GM21515 (cell line): ENCODE measurements around the gene NUSAP1.
A peak's percentile ranks its signal among the peaks of the same experiment; 100 is the strongest.
"Not testable (repeated sequence)": the region's sequence is repeated elsewhere in the genome, so short reads cannot be mapped to it uniquely, and the experiment has no call there.

Experiments
- ATAC-seq: cut with Tn5 transposase; IDR thresholded peaks from one replicate; pipeline ENCODE4 v1.9.1; 2021; ENCODE audit not compliant: unreplicated experiment

NUSAP1 gene

GRCh38 chr15:41408234-41408641, 75.6 kb downstream of the NUSAP1 start:
- ATAC-seq = no peak

- no peak for ATAC-seq
Observed at GRCh38 chr15:41411031-41411430, 78.3 kb downstream of the NUSAP1 start.

- ATAC-seq = no peak
Observed at GRCh38 chr15:41411441-41411840, 78.8 kb downstream of the NUSAP1 start.

GRCh38 chr15:41416128-41416741, 83.6 kb downstream of the NUSAP1 start:
- peak; percentile 14 for ATAC-seq

GRCh38 chr15:41416742-41417417, 84.2 kb downstream of the NUSAP1 start, which contains the start of gene RTF1:
TSS of gene RTF1 (plus strand) at chr15:41417095. CDS start at chr15:41417116, 21 bp downstream.
- peak; percentile 84 for ATAC-seq

GRCh38 chr15:41417418-41418195, 84.9 kb downstream of the NUSAP1 start:
- peak; percentile 37 for ATAC-seq

GRCh38 chr15:41423979-41424659, 91.4 kb downstream of the NUSAP1 start:
- ATAC-seq = peak; percentile 75

GRCh38 chr15:41424809-41425208, 92.1 kb downstream of the NUSAP1 start:
- ATAC-seq = no peak

GRCh38 chr15:41425907-41426306, 93.2 kb downstream of the NUSAP1 start:
- ATAC-seq = not testable (repeated sequence)

- ATAC-seq = peak; percentile 84
Observed at GRCh38 chr15:41429003-41429890, 96.6 kb downstream of the NUSAP1 start.
